ENCODE data around the gene AP3B1.

AP3B1 gene, protein sequence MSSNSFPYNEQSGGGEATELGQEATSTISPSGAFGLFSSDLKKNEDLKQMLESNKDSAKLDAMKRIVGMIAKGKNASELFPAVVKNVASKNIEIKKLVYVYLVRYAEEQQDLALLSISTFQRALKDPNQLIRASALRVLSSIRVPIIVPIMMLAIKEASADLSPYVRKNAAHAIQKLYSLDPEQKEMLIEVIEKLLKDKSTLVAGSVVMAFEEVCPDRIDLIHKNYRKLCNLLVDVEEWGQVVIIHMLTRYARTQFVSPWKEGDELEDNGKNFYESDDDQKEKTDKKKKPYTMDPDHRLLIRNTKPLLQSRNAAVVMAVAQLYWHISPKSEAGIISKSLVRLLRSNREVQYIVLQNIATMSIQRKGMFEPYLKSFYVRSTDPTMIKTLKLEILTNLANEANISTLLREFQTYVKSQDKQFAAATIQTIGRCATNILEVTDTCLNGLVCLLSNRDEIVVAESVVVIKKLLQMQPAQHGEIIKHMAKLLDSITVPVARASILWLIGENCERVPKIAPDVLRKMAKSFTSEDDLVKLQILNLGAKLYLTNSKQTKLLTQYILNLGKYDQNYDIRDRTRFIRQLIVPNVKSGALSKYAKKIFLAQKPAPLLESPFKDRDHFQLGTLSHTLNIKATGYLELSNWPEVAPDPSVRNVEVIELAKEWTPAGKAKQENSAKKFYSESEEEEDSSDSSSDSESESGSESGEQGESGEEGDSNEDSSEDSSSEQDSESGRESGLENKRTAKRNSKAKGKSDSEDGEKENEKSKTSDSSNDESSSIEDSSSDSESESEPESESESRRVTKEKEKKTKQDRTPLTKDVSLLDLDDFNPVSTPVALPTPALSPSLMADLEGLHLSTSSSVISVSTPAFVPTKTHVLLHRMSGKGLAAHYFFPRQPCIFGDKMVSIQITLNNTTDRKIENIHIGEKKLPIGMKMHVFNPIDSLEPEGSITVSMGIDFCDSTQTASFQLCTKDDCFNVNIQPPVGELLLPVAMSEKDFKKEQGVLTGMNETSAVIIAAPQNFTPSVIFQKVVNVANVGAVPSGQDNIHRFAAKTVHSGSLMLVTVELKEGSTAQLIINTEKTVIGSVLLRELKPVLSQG

DNA sequence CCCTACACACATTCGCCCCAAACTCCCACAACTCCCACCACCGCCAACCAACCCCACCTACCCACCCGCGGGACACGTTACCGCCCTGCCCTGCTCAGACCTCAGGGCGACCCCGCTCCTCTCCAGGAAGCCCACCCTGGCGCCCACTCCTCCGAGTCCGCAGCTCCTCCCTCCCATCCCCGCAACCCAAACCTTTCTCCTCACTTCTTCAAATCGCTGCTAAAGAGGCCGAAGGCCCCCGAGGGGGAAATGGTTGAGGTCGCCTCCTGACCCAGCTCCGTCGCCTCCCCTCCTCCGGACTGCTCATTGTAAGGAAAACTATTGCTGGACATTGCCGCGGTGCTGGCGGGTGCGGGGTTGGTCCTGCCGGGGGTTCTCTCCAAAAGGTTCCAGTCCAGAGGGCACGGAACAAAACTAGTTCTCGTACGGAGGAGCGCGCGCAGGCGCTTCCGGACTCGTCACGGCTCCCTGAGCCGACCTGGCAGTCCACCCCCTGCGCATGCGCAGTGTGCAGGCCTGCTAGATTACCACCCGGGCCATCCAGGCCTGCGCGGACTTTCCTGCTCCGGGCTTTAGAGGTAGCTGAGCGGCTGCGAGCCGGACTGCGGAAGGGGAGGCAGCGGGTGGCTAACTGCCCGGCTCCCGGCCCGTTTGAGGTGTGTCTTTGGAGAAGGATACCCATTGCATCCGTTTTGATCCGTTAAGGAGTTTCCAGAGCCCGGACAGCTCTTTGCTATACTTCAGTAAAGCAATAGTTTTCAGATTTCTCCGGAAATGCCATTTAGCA lies at the start of gene AP3B1:
TSS of gene AP3B1 (minus strand) at position 451 of the 787 bp plus-strand sequence. CDS start at position 332, 119 bp downstream.
- DNase-seq (ENCODE audit: low read depth in 2 of 2), result peak; percentile 93 to 94

GRCh38 chr5:78341440-78341839 lies 46.9 kb upstream of the AP3B1 start:
- no peak for DNase-seq (ENCODE audit: low read depth in 2 of 2)

DNA sequence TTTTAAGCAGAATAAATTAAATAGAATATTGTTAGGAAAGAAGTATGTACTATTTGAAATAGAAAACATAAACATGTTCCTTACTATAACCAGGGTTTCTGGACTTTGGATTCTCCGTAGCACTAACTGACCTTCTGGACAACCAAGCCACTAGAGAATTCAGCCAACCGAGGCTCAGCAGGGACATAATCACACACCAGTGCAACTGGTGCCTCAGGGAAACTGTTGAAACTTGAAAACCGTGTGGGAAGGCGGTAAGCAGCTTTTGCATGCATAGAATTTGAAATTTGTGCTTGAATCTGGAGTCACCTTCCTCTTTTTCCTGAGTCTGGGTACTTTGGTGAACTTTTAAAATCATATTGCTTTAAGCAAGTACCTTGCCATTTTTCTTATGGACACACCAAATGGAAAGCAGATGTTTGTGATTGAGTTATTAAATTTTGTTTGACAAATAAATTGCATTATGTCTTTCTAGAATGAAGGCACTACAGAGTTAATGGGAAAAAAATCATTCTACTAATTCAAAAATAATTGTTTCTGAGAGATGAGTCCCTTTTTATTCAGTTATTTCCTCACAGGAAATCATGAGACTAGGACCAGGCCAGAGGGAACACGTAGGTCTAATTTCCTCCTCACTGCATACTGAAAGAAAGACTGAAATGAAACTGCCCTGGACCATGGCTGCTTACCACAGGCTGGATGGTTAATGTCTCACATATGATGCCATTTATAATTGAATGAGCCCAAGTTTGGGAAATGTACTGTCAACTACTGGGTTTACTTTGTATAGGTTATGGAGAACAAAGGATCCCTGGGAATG lies 45.3 kb upstream of the AP3B1 start:
- no peak for DNase-seq (ENCODE audit: low read depth in 2 of 2)

DNA sequence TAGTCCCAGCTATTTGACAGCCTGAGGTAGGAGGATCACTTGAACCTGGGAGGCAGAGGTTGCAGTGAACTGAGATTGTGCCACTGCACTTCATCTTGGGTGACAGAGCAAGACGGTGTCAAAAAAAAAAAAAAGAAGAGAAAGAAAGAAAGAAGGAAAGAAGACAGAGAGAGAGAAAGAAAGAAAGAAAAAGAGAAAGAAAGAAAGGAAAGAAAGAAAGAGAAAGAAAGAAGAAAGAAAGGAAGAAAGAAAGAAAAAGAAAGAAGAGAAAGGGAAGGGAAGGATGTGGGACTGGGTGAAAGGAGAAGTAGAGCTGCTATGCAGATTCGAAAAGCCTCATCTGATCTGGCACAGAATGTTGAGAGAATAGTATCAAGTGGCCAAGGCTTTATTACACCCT lies 42.2 kb upstream of the AP3B1 start:
- no peak for DNase-seq (ENCODE audit: low read depth in 2 of 2)

DNA sequence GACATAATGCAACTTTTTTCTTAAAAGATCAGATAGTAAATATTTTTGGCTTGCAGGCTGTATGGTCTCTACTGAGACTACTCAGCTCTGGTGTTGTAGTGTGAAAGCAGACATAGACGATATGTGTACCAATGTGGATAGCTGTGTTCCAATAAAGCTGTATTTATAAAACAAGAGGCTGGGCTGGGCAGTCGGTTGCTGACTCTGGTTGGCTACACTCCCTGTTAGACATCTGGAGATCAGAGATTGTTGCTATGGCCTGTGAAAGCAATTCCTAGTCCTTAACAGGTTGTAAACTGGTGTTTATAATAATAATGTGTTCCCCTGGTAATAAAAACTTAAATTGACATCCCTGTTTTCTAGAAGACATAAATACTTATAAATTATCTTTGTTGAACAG lies 41.5 kb upstream of the AP3B1 start:
- no peak for DNase-seq (ENCODE audit: low read depth in 2 of 2)

GRCh38 chr5:78334811-78335210 lies 40.3 kb upstream of the AP3B1 start:
- no peak for DNase-seq (ENCODE audit: low read depth in 2 of 2)

- no peak for DNase-seq (ENCODE audit: low read depth in 2 of 2)
These were observed 37.1 kb upstream of the AP3B1 start for GRCh38 chr5:78331523-78332080.

DNA sequence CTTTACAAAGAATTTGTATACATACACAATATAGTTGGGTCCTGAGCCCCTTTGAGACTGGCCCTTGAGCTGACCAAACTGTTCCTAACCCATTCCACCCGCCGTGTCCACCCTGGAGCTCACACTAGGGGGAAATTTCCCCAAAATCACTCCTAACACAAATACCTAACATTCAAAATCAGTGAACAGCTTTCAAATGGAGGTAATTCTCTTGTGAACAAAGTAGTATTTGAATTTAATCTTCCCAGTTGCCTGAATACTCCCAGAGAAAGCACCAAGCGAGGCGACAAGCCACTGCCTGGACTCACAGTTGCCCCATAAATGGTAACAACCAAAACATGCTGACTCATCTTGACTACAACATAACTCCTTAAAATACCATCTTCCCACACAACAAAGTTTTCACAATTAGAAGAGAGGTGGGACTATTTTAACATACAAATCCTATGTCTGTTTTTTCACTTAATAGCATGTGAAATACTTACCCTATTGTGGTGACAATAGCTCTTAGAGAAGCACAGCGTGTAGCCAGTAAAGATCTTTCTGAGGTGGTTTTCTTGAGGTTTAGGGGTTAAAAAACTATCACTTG lies 34.2 kb upstream of the AP3B1 start:
- no peak for DNase-seq (ENCODE audit: low read depth in 2 of 2)

GRCh38 chr5:78327761-78328510 lies 33.4 kb upstream of the AP3B1 start:
- DNase-seq (ENCODE audit: low read depth in 2 of 2), result no peak

DNA sequence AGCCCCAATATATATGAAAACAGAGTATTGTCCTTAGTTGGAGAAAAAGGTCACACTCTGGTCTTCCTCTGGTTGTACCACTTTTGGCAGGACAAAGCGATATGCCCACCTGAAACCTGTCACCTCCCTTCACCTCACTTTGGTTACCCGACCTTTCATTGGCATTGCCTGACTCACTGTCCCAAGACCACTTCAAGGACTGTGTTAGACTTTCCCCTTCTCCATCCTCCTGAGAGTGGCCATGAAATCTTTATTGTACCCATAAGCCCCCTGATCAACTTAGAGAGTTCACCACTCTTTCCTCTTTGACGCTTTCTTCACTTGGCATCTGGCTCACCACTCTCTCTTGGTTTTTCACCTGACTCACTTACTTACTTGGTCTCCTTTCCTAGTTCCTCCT lies 32.4 kb upstream of the AP3B1 start:
- DNase-seq (ENCODE audit: low read depth in 2 of 2), result no peak

GRCh38 chr5:78323241-78323640 lies 28.7 kb upstream of the AP3B1 start:
- DNase-seq (ENCODE audit: low read depth in 2 of 2), result no peak

- DNase-seq (ENCODE audit: low read depth in 2 of 2), result no peak
These were observed 25.9 kb upstream of the AP3B1 start for GRCh38 chr5:78320401-78320800.

DNA sequence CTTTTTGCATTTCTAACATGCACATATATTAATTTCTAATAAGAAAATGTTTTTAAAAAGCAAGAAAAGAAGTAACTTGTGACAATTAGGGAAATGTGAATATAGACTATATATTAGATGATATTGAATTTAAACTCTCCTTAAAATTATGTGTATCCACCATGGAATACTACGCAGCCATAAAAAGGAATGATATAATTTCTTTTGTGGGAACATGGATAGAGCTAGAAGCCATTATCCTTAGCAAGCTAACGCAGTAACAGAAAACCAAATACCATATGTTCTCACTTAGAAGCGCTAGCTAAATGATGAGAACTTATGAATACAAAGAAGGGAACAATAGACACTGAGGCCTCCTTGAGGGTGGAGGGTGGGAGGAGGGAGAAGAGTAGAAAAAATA lies 23.8 kb upstream of the AP3B1 start:
- DNase-seq (ENCODE audit: low read depth in 2 of 2), result no peak

DNA sequence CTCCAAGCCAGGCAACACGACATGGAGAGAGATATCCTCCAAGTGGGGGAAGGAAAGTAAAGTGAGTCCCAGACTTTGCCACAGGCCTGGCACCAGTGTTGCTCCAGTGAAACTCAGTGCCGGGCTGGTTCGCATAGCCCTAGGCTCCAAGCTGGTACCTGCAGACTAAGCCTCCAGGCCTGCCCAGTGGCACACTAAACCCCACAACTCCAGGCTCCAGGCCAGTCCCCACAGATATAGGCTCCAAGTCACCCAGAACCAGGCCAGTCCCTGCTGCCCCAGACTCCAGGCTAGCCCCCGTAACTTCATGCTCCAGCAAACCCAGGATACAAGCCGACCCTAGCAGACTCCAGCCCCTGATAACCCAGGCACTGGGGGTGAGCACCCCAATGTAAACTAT lies 23.0 kb upstream of the AP3B1 start:
- DNase-seq (ENCODE audit: low read depth in 2 of 2), result no peak

- DNase-seq (ENCODE audit: low read depth in 2 of 2), result no peak
These were observed 14.2 kb upstream of the AP3B1 start for GRCh38 chr5:78308703-78309102.

- no peak for DNase-seq (ENCODE audit: low read depth in 2 of 2)
These were observed 6.1 kb upstream of the AP3B1 start for GRCh38 chr5:78300464-78301045.

DNA sequence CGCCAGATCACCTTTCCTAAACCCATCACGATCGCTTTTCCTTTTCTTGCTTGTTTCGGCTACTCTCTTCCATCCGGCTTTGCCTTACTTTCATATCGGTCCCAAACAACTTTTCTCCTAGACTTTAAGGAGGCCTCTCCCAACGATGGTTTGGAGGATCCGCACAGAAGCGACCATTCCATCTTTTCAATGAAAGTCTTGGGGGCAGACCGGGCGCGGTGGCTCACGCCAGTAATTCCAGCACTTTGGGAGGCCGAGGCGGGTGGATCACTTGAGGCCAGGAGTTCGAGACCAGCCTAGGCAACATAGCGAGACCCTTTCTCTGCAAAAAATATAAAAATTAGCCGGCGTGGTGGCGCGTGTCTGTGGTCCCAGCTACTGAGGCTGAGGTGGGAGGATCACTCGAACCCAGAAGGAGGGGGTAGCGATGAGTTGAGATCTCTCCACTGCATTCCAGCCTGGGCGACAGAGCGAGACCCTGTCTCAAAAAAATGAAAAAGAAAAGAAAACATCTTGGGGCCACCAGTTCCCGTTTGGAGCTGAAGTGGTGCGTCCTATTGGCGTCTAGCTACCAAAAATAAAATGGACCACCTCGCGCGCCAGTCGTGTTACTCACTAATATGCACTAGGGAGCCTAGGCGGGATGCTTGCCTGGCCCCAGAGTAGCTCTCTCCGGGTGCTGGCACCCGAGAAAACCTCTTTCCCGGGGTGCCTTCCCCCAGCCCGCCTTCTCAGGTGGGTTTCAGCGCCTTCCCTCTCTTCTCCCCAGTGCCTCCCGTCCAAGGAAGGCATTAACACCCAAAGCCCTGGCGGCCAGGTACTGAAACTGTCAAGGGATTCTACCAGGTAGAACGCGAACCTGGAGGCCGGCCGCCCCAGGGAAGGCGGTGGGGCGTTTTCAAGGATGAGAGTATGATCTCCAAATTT lies 800 bp upstream of the AP3B1 start:
- peak; percentile 10 to 17 for DNase-seq (ENCODE audit: low read depth in 2 of 2)

GRCh38 chr5:78293851-78294247 lies 649 bp downstream of the AP3B1 start:
- no peak for DNase-seq (ENCODE audit: low read depth in 2 of 2)

All from activated CD4-positive, alpha-beta T cell treated with anti-CD3 and anti-CD28 coated beads for 24 hours (primary cell).